ENCODE data around the gene DPYD. TPM values are rescaled to one million over a fixed set of nuclear protein-coding genes. Genes with fewer than 3 reads are reported as not detected.

Gene DPYD
- total RNA-seq, 1 donor = 81.4 TPM

GRCh38 chr1:97271916-97272788, 648.7 kb downstream of the DPYD start:
- no peaks in the 10 kb centered on the region for H3K4me1 ChIP-seq (ENCODE audit: insufficient read depth, low read length)
- peak; percentile 26 for DNase-seq (ENCODE audit: insufficient read length, low spot score, missing footprints)

GRCh38 chr1:97270508-97271307, 650.1 kb downstream of the DPYD start:
- H3K79me2 ChIP-seq (ENCODE audit: insufficient read depth, low read length) = no peaks in the 10 kb centered on the region
- H3K4me1 ChIP-seq (ENCODE audit: insufficient read depth, low read length) = no peaks in the 10 kb centered on the region
- H3K27me3 ChIP-seq (ENCODE audit: insufficient read depth, low read length) = no peaks in the 10 kb centered on the region
- H2AFZ ChIP-seq (ENCODE audit: low read length) = no peak overlapping the region
- no peak overlapping the region for H3K27ac ChIP-seq (ENCODE audit: low read depth, low read length)
- no peak for DNase-seq (ENCODE audit: insufficient read length, low spot score, missing footprints)
- no peaks in the 10 kb centered on the region for H3K36me3 ChIP-seq (ENCODE audit: insufficient read depth, low read length)
- H4K20me1 ChIP-seq (ENCODE audit: insufficient read depth, low read length) = no peaks in the 10 kb centered on the region
- no peak overlapping the region for H3K4me3 ChIP-seq (ENCODE audit: insufficient read depth, low read length)
- H3K9me3 ChIP-seq (ENCODE audit: low read depth, low read length) = no peaks in the 10 kb centered on the region
- H3K4me2 ChIP-seq (ENCODE audit: insufficient read depth, low read length) = no peak overlapping the region
- no peak for TF ChIP-seq CTCF (IDR thresholded peaks at IDR 0.05; ENCODE audit: extremely low read depth, low read depth, low read length)

More at GRCh38 chr1:97271916-97272788, 648.7 kb downstream of the DPYD start:
- no peak overlapping the region for H2AFZ ChIP-seq (ENCODE audit: low read length)
- H3K4me2 ChIP-seq (ENCODE audit: insufficient read depth, low read length) = no peak overlapping the region
- no peaks in the 10 kb centered on the region for H3K79me2 ChIP-seq (ENCODE audit: insufficient read depth, low read length)
- no peak overlapping the region for H3K27ac ChIP-seq (ENCODE audit: low read depth, low read length)
- no peaks in the 10 kb centered on the region for H3K27me3 ChIP-seq (ENCODE audit: insufficient read depth, low read length)
- H3K4me3 ChIP-seq (ENCODE audit: insufficient read depth, low read length) = no peak overlapping the region
- no peaks in the 10 kb centered on the region for H4K20me1 ChIP-seq (ENCODE audit: insufficient read depth, low read length)
- no peaks in the 10 kb centered on the region for H3K9me3 ChIP-seq (ENCODE audit: low read depth, low read length)
- no peak for TF ChIP-seq CTCF (IDR thresholded peaks at IDR 0.05; ENCODE audit: extremely low read depth, low read depth, low read length)
- H3K36me3 ChIP-seq (ENCODE audit: insufficient read depth, low read length) = no peaks in the 10 kb centered on the region

- Histone ChIP-seq H3K27me3 (ENCODE audit: insufficient read depth, low read length) (no peaks in the 10 kb centered on the region), H3K4me3 (ENCODE audit: insufficient read depth, low read length) (no peak overlapping the region), H3K9me3 (ENCODE audit: low read depth, low read length) (no peaks in the 10 kb centered on the region), H4K20me1 (ENCODE audit: insufficient read depth, low read length) (no peaks in the 10 kb centered on the region), H3K4me2 (ENCODE audit: insufficient read depth, low read length) (no peak overlapping the region), H3K4me1 (ENCODE audit: insufficient read depth, low read length) (no peaks in the 10 kb centered on the region), H3K27ac (ENCODE audit: low read depth, low read length) (no peak overlapping the region), H3K79me2 (ENCODE audit: insufficient read depth, low read length) (no peaks in the 10 kb centered on the region), H2AFZ (ENCODE audit: low read length) (no peak overlapping the region), H3K36me3 (ENCODE audit: insufficient read depth, low read length) (no peaks in the 10 kb centered on the region)
- TF ChIP-seq CTCF (IDR thresholded peaks at IDR 0.05; ENCODE audit: extremely low read depth, low read depth, low read length) = no peak
- DNase-seq (ENCODE audit: insufficient read length, low spot score, missing footprints) = no peak
Measured at GRCh38 chr1:97265630-97266029, 655.2 kb downstream of the DPYD start.

- Histone ChIP-seq H3K4me3 (ENCODE audit: insufficient read depth, low read length) (no peak overlapping the region), H4K20me1 (ENCODE audit: insufficient read depth, low read length) (no peaks in the 10 kb centered on the region), H3K9me3 (ENCODE audit: low read depth, low read length) (no peaks in the 10 kb centered on the region), H3K36me3 (ENCODE audit: insufficient read depth, low read length) (no peaks in the 10 kb centered on the region), H3K27ac (ENCODE audit: low read depth, low read length) (no peak overlapping the region), H2AFZ (ENCODE audit: low read length) (no peak overlapping the region), H3K79me2 (ENCODE audit: insufficient read depth, low read length) (no peaks in the 10 kb centered on the region), H3K27me3 (ENCODE audit: insufficient read depth, low read length) (no peaks in the 10 kb centered on the region), H3K4me1 (ENCODE audit: insufficient read depth, low read length) (no peaks in the 10 kb centered on the region), H3K4me2 (ENCODE audit: insufficient read depth, low read length) (no peak overlapping the region)
- no peak for TF ChIP-seq CTCF (IDR thresholded peaks at IDR 0.05; ENCODE audit: extremely low read depth, low read depth, low read length)
- DNase-seq (ENCODE audit: insufficient read length, low spot score, missing footprints) = no peak
Measured at GRCh38 chr1:97262842-97263241, 658.0 kb downstream of the DPYD start.
